Kidney glomerular epithelial cell (primary cell): ENCODE results near the gene FAM168B.
"Not testable (repeated sequence)": the region's sequence is repeated elsewhere in the genome, so short reads cannot be mapped to it uniquely, and the experiment has no call there.

Experiments used
- DNase-seq: peaks from one replicate; lab custom pipeline; 2025; lab: John Stamatoyannopoulos, UW

FAM168B gene

GRCh38 chr2:131093006-131093695 lies at the start of gene FAM168B:
Gene FAM168B (minus strand): TSS chr2:131093460. CDS start chr2:131082646, 10,814 bp downstream.
- peak; percentile 85 for DNase-seq

- DNase-seq = no peak
Measured at GRCh38 chr2:131142849-131143248, 49.6 kb upstream of the FAM168B start.

GRCh38 chr2:131140581-131140980 lies 47.3 kb upstream of the FAM168B start:
- no peak for DNase-seq

GRCh38 chr2:131132729-131133128 lies 39.5 kb upstream of the FAM168B start:
- DNase-seq = no peak

DNA sequence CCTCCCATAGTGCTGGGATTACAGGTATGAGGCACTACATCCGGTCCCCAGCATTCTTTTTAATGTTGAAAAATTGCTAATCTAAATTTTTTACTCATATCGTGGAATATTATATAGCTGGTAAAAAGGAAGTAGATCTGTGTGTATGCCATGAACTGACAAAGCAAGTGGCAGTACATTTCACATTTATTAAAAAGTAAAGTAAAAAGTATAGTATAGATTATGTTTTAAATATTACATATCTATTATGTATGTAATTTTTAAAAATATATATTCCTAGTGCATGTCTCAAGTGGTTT lies 37.0 kb upstream of the FAM168B start:
- DNase-seq = no peak

GRCh38 chr2:131127981-131128380 lies 34.7 kb upstream of the FAM168B start:
- no peak for DNase-seq

DNA sequence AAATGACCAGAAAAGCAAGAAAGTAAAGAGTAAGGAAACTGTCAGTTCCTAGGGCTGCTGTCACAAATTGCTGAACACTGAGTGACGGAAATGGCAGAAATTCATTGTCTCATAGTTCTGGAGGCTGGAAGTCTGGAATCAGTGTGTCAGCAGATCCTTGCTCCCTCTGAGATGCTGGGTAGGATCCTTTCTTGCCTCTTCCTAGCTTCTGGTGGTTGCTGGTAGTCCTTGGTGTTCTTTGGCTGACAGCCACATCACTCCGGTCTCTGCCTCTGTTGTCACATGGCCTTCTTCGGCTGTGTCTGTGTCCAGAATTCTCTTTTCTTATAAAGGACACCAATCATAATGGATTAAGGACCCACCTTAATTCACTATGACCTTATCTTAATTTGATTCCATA lies 33.8 kb upstream of the FAM168B start:
- no peak for DNase-seq

GRCh38 chr2:131126436-131126835 lies 33.2 kb upstream of the FAM168B start:
- no peak for DNase-seq

GRCh38 chr2:131125195-131125757 lies 32.0 kb upstream of the FAM168B start:
- DNase-seq = no peak

DNA sequence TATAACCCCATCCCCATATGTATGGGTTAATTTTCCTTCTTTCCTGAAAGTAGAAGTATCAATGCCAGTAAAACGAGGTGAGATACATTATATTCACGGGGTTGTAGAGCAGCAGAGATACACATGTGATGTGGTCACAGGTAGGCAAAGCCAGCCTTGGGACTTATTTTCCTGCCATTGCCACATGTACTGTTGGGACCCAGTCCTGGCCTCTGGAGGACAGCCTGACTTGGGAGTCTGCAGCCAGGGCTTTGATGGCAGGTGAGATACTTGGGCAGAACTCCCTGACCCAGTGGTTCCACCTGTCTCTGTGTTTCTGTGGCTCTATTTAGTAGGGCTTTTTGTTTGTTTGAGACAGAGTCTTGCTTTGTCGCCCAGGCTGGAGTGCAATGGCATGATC lies 29.9 kb upstream of the FAM168B start:
- DNase-seq = no peak

DNA sequence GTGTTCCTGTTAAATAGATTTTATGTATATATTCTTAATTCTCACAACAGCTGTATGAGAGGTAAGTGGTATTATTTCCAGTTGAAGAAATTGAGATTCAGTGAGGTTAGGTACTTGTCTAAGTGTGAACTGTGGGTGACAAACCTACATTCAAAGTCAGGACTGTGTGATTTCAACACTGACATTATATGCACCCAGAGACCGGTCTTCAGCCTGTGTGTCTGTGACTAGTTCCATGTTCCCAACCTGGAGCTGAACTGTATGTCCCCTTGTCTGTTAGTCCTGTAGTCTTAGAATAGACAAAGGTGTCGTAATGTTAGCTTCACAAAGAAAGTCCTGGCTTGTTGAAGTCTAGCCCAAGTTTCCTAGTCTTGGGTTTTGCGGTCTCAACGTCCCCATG lies 29.2 kb upstream of the FAM168B start:
- DNase-seq = no peak

DNA sequence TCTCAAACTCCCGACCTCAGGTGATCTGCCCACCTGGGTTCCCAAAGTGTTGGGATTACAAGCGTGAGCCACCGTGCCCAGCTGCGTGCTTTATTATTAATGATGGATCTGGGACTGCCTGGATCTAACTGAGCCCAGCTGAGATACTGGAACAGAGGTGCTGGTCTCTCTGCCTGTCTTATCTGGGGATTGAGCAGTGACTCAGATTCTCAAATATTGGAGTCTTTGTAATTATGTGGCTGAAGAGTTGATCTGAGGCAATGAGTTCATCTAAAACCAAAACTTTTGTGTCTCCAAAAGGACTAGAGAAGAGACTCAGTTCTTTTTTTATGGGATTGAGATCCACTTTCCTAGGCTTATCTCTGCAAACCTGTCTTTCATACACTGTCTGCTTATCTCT lies 28.2 kb upstream of the FAM168B start:
- DNase-seq = no peak

DNA sequence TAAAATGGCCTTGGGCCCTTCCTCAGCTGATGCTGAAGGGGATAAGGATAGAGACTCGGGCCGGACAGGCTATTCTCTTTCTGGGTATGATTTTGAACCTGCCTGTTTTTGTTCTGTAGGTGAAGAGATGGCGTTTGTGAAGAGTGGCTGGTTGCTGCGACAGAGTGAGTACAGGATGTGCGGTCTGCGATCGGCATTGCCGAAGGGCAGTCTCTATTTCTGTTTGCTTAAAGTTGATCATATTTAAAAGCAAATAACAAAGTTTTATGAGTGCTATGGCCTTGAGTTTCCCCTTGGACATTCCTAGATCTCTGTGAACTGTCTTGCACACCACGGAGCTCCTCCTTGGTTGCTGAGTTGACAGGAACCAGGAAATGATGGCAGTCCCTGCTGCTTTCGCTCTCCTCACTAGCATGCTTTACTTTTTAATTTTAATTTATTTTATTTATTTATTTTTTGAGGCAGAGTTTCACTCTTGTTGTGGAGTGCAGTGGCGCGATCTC lies 27.6 kb upstream of the FAM168B start:
- no peak for DNase-seq

- DNase-seq = no peak
Measured at GRCh38 chr2:131115752-131116151, 22.5 kb upstream of the FAM168B start.

DNA sequence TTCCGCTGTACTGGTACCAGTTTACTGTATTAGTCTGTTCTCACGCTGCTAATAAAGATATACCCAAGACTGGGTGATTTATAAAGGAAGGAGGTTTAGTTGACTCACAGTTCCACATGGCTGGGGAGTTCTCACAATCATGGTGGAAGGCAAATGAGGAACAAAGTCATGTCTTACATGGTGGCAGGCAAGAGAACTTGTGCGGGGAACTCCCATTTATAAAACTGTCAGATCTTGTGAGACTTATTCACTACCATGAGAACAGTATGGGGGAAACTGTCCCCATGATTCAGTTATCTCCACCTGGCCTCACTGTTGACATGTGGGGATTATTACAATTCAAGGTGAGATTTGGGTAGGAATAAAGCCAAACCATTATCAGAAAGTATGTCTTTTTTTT lies 21.7 kb upstream of the FAM168B start:
- not testable (repeated sequence) for DNase-seq

DNA sequence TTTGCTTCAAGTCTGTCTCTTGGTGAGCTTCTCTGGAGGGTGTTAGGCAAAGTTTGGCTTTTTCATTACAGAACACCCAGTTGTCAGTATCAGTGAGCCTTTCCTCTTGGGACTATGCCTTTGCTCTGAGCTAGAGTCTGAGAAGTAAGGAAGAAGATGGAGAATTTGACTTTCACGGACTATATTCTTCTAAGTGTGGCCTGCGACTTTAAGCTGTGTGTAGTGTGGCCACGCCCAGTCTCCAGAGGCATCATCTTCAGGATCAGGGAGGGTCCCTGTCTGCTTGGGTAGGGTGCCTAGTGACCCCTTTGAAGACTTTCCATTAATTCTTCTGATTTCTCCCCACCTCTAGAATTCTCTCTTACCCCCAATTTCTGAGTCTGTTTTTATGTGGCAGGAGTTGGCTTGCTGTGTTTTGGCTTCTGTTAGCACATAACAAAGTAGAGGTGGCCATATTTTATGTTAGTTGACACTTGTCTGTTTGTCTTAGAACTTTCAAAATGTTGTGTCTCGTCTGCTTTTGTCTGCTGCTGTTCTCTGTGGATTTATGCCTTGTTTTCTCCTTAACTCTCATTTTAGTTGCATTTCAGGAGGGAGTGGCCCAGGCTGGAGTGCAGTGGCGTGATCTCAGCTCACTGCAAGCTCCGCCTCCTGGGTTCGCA lies 20.4 kb upstream of the FAM168B start:
- no peak for DNase-seq

- DNase-seq = no peak
Measured at GRCh38 chr2:131112529-131112928, 19.3 kb upstream of the FAM168B start.

DNA sequence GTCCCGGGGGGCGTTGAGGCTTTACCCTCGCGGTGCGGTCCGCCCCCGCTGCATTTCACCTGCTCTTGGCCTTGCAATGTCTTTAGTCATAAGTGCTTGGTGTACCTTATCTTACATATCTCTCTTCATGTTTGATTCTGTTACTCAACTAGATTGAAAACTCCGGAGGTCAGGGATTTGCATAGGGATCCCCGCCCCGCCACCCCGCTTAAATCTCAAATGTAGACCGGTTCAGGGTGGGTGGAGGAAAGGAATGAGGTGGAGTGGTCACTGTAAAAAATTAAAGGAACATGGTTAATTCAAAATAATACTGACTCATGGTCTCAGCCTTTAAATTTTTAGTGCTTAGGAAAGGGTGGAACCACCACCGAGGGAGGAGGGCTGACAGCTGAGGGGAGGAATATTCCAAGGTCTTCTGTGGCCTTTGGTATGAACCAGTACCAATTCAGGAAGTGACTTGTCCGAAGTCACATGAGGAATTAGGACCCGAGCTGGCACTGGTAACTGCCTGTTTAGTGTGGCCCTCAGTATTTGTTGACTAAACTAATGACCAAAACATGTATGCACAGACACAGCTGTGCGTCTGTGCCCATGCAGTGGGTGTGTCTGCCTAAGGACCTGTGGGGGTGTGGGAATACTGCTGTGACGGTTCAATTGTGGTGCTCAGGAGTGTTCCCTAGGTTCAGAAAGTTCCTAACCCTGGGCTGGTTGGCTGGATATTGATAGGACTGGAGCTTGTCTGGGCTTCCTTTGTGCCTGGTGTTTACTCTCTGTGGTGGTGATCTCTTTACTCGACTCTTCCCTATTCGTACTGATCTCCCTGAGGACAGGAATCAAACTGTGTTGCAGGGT lies 12.9 kb upstream of the FAM168B start:
- DNase-seq = peak; percentile 69

DNA sequence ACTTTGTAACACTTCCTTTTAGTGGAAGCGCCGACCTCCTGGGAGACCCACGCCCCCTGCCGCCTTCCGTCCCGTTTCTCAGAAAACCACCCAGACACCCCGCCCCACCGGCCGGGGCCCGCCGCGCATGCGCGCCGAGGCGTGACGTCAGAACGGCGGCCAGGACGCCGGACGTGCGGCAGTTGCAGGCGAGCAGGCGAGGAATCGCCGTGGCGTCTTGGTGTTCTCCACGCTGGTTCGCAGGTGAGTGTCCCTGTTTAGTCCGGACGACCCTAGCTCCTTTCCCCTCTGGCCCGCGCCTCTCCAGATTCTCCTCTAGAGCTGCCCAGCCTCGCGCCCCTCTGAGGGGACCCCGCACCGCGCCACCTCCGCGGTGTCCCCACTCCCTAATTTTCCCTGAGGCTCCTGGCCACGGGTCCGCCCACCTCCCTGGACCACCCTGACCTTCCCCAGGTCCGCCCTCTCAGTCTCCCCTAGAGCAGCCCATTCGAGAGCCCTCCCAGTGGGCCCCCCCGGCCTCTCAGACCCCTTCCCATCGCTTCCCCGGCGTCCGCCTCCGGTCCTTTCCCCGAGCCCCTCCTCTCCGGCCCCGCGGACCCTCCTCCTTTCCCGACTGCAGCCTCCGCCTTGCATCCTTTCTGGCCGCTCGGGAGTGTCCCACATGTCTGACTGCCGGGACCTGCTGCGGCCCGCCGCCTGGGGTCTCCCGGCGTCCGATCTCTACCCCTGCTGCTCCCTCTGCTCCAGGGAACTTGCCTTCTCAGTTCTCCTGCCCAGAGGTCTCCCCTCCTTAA lies 12.1 kb upstream of the FAM168B start, which contains the start of gene PLEKHB2:
TSS of gene PLEKHB2 (plus strand) at position 181 of the 794 bp plus-strand sequence. CDS start 15,606 bp downstream, outside the sequence.
- DNase-seq = peak; percentile 88

DNA sequence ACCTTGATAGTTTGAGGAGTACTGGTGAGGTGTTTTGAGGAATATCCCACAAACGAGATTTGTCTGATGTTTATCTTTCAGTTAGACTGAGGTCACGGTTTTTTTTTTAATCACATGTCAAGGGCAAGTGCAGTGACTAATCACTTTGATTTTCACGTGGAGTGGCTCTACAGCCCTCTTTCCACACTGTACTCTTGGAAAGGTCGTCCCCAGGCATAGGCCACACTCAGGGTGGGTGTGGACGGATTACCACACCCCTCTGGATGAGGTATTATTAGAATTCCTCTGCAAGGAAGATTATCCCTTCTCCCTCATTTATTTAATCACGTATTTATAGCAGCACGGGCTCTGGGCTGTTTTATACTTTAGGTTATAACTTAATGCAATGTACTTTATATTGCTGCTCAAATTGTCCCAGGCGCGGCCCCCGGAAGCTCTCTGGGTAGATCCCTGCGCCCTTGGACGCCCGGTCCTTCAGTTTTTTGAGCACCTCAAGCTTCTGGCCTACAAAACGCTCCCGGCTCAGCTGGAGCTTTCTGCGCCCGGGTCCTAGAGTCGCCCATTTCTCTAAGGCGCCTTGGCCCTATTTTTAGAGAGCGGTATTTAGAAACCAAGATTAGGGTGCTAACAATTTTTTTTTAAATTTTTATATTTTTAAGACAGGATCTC lies 11.4 kb upstream of the FAM168B start:
- DNase-seq = peak; percentile 88

DNA sequence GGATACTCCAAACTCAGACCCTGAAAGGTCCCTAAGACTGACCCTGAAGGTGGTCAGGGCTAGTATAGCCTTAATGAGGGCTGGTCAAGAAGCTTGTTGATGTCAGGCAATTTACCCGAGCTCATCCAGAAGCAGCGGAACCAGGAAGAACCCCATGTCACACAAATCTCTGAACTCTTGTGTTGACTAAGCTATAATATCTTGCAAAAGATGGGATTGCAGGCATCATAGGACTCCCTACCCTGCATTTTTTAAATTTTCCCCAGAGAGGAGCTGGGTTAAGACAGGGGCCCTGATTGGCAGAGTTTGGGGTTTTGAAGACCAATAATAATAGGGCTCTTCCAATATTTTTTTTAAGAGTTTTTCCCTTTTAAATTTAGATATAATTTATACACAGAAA lies 9.9 kb upstream of the FAM168B start:
- DNase-seq = no peak
